Adrenal gland (tissue), 12 donors: ENCODE measurements around the gene HDAC10. TPM values are rescaled to one million over a fixed set of nuclear protein-coding genes. Genes with fewer than 3 reads are reported as not detected.

Experiments
- DNase-seq, 7 donors: peaks; one replicate each; pipeline ENCODE4 v3.0.0-alpha.2; 2019 to 2020
- H3K27ac ChIP-seq, 5 donors: fragments of 200-600 bp; sonication (generic) in 4 of 5; 1 replicate in 3 of 5; 2 replicates in 2 of 5; pipeline versions ENCODE4 v1.5.1 to v1.8.0; 2016 to 2020; ENCODE audit warnings: mild to moderate bottlenecking in 1 of 5
- H3K27me3 ChIP-seq: fragments of 200-600 bp; 2 replicates; pipeline ENCODE4 v1.8.0; 2021
- H3K36me3 ChIP-seq, 2 donors: fragments of 200-600 bp; replicated peaks in 1 of 2; 1 replicate in 1 of 2; 2 replicates in 1 of 2; pipeline versions ENCODE4 v1.5.1 to v1.8.0; 2018 to 2022
- H3K4me1 ChIP-seq, 2 donors: fragments of 200-600 bp; replicated peaks in 1 of 2; 1 replicate in 1 of 2; 2 replicates in 1 of 2; pipeline versions ENCODE4 v1.5.1 to v1.8.0; 2018 to 2021
- H3K4me3 ChIP-seq, 4 donors: fragments of 200-600 bp; sonication (generic) in 3 of 4; one replicate each; pipeline ENCODE4 v1.5.1; 2016 to 2018
- H3K9me3 ChIP-seq, 3 donors: fragments of 200-600 bp; sonication (generic) in 1 of 3; replicated peaks in 1 of 3; 1 replicate in 2 of 3; 2 replicates in 1 of 3; pipeline versions ENCODE4 v1.5.1 to v1.8.0; 2016 to 2021
- CTCF ChIP-seq, 6 experiments: fragments of 450-650 bp in 4 of 6; fragments of 200-600 bp in 2 of 6; sonication (generic) in 1 of 6; IDR thresholded peaks; 1 replicate in 5 of 6; 2 replicates in 1 of 6; pipeline versions ENCODE4 v1.5.1 to v1.8.0; 2016 to 2021; ENCODE audit warnings: antibody characterized with exemption in 6 of 6, mild to moderate bottlenecking in 2 of 6, moderate library complexity in 1 of 6
- POLR2A ChIP-seq, 2 donors: fragments of 450-650 bp; IDR thresholded peaks; one replicate each; pipeline ENCODE4 v1.6.1; 2017; ENCODE audit warnings: antibody characterized with exemption in 2 of 2, mild to moderate bottlenecking in 2 of 2, moderate library complexity in 1 of 2
- WGBS, 4 donors: extraction: QIAGEN DNeasy Blood & Tissue Kit in 2 of 4; methylation state at CpG; one replicate each; pipeline versions ENCODE4 v1.1.5 to v1.1.7; 2013 to 2017; 5-methylcytosine and 5-hydroxymethylcytosine counted together
- intact Hi-C, 2 donors: fragments of 100-400 bp; cut with DNase I; formaldehyde crosslinking; loops; one replicate each; pipeline versions ENCODE4 v1.14.1 to v1.15.0; 2022 to 2023
- polyA plus RNA-seq, 3 donors: library from polyadenylated mRNA; stranded (reverse); fragments of 200-250 nt in 2 of 3; fragments of 350-450 nt in 1 of 3; fragmentation: Illumina TruSeq in 1 of 3; extraction: RNeasy Lipid Tissue Mini Kit (QIAGEN cat#74804) in 1 of 3; gene quantifications; one replicate each; pipeline ENCODE4 v1.2.3, GENCODE V29; 2013 to 2014
- total RNA-seq, 9 donors: library from RNA; depleted of rRNA in 4 of 9; stranded (reverse); fragments of >200 nt in 4 of 9; fragments of 120-200 nt in 1 of 9; fragmentation: NEBNext Ultra II Directional in 1 of 9; extraction: Animal tissue kit (Norgen Biotek cat#: 25700) in 1 of 9; gene quantifications; one replicate each; pipeline versions ENCODE4 v1.1.0 to v1.2.4, GENCODE V29; 2013 to 2023
- donor health status: healthy with polysubstance abuse.
- donor health status: Bipolar disorder and iron deficiency.
- donor health status: DM: yes; HTN: yes; CAD: no.
- donor health status: DM: no; HTN: no; CAD: no.
- donor health status: DM: no; HTN: no; CAD: no.
- donor health status: DM: yes; HTN: yes; CAD: no.

The HDAC10 gene
- total and polyA plus RNA-seq, 12 donors: 2.0 to 179 (median 41.5) TPM

DNA sequence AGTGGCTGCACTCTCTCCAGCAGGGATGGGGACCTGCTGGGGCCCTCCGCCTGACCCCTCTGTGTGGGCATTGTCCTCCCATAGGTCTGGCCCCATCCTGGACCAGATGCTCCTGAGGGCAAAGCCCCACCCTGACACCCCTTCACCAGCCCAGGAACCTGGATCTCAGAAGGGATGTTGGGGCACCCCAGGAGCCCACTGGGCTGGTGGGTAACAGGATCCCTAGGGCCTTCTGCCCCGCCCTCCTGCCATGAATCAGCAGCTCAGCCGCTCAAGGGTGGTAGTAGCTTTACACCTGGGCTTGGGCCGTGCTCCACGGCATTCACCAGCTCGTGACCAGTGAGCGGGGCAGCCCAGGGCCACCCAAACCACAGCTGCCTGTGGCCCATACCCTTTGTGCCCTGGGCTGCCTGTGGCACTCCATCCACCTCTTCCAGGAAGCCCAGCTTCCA, 11.4 kb upstream of the HDAC10 start:
- no peak overlapping the region for H3K27ac ChIP-seq
- H3K27me3 ChIP-seq: no peaks in the 10 kb centered on the region
- H3K4me3 ChIP-seq: no peak overlapping the region
- no peaks in the 10 kb centered on the region for H3K36me3 ChIP-seq
- whole genome bisulfite sequencing, 4 donors: 60 to 80% (median 69%) methylated on average over 1 to 7 of the region's 7 CpGs
- H3K4me1 ChIP-seq: peaks cover 2 to 5% of the 10 kb centered on the region in 2 donors
- no peak for TF ChIP-seq POLR2A (IDR thresholded peaks at IDR 0.05)
- TF ChIP-seq CTCF (IDR thresholded peaks at IDR 0.05): no peak
- intact Hi-C loops: no loop called here
- H3K9me3 ChIP-seq: no peaks in the 10 kb centered on the region
- DNase-seq: no peak

GRCh38 chr22:50261615-50262459, 10.8 kb upstream of the HDAC10 start, which contains the start of gene MAPK12:
Gene MAPK12, minus strand, starts transcription at chr22:50261683. Its CDS starts 174 bp downstream, at chr22:50261509.
- H3K4me1 ChIP-seq: no peaks in the 10 kb centered on the region
- DNase-seq: no peak
- peak within 1 kb of the TSS in 2 of 4 donors; percentile 16 to 57 for H3K4me3 ChIP-seq
- H3K27ac ChIP-seq: peak within 1 kb of the TSS in 2 of 5 donors; percentile 26 to 66
- intact Hi-C loops: no loop called here
- no peaks in the 10 kb centered on the region for H3K27me3 ChIP-seq
- 4 to 14% (median 6%) methylated on average over 11 to 60 of the region's 61 CpGs for WGBS, 4 donors
- no peaks in the 10 kb centered on the region for H3K36me3 ChIP-seq
- TF ChIP-seq CTCF (IDR thresholded peaks at IDR 0.05): no peak
- no peak for TF ChIP-seq POLR2A (IDR thresholded peaks at IDR 0.05)
- H3K9me3 ChIP-seq: no peaks in the 10 kb centered on the region

- H3K4me1 ChIP-seq: no peaks in the 10 kb centered on the region
- no peaks in the 10 kb centered on the region for H3K36me3 ChIP-seq
- H3K27ac ChIP-seq: peak overlapping the region in 2 of 5 donors; percentile 26 to 66
- intact Hi-C loops: no loop called here
- 0 to 2% (median 1%) methylated on average over 9 to 92 of the region's 92 CpGs for WGBS, 4 donors
- TF ChIP-seq CTCF (IDR thresholded peaks at IDR 0.05) (no peak), POLR2A (IDR thresholded peaks at IDR 0.05) (no peak)
- peak in 1 of 7 donors; percentile 46 for DNase-seq
- no peaks in the 10 kb centered on the region for H3K9me3 ChIP-seq
- no peaks in the 10 kb centered on the region for H3K27me3 ChIP-seq
- peak overlapping the region in 2 of 4 donors; percentile 16 to 57 for H3K4me3 ChIP-seq
Measured at GRCh38 chr22:50260801-50261614, 9.9 kb upstream of the HDAC10 start.

GRCh38 chr22:50260434-50260800, 9.4 kb upstream of the HDAC10 start:
- Histone ChIP-seq H3K9me3 (no peaks in the 10 kb centered on the region), H3K27ac (peak overlapping the region in 1 of 5 donors; percentile 66), H3K4me3 (peak overlapping the region in 2 of 4 donors; percentile 16 to 57), H3K4me1 (no peaks in the 10 kb centered on the region), H3K36me3 (no peaks in the 10 kb centered on the region), H3K27me3 (no peaks in the 10 kb centered on the region)
- intact Hi-C loops: no loop called here
- no peak for DNase-seq
- WGBS, 4 donors: 30 to 67% (median 41%) methylated on average over 1 to 11 of the region's 11 CpGs
- TF ChIP-seq POLR2A (IDR thresholded peaks at IDR 0.05): no peak
- TF ChIP-seq CTCF (IDR thresholded peaks at IDR 0.05): no peak
